ENCODE measurements around the gene PCDHGC5.

PCDHGC5 gene

DNA sequence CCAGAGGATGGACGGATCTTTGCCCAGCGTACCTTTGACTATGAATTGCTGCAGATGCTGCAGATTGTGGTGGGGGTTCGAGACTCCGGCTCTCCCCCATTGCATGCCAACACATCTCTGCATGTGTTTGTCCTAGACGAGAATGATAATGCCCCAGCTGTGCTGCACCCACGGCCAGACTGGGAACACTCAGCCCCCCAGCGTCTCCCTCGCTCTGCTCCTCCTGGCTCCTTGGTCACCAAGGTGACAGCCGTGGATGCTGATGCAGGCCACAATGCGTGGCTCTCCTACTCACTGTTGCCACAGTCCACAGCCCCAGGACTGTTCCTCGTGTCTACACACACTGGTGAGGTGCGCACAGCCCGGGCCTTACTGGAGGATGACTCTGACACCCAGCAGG lies 1.9 kb downstream of the PCDHGC5 start:
- DNase-seq (ENCODE audit: low read depth in 2 of 2): no peak

DNA sequence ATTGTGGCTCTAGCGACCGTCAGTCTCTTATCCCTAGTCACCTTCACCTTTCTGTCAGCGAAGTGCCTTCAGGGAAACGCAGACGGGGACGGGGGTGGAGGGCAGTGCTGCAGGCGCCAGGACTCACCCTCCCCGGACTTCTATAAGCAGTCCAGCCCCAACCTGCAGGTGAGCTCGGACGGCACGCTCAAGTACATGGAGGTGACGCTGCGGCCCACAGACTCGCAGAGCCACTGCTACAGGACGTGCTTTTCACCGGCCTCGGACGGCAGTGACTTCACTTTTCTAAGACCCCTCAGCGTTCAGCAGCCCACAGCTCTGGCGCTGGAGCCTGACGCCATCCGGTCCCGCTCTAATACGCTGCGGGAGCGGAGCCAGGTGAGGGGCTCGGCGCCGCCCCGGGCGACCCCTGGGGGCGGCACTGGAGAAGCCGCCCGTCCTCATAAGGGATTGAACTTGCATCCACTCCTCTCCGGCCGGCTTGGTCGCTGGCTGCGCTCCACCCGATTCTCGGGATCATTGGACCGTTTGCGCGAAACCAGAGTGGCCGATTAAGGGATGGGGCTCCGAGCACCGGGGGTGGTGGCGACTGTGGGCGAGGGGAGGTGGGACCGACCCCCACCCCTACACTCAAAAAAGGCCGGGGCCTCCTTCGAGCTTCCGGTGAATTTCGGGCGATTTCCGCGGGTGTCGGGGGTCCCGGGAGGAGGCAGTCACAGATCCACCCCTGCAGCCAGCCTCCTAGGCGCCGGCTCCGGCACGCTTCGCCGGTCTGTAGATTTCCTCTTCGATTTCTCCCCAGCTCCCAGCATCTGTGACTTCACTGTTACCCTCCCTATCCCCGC lies 2.7 kb downstream of the PCDHGC5 start:
- DNase-seq (ENCODE audit: low read depth in 2 of 2): no peak

DNA sequence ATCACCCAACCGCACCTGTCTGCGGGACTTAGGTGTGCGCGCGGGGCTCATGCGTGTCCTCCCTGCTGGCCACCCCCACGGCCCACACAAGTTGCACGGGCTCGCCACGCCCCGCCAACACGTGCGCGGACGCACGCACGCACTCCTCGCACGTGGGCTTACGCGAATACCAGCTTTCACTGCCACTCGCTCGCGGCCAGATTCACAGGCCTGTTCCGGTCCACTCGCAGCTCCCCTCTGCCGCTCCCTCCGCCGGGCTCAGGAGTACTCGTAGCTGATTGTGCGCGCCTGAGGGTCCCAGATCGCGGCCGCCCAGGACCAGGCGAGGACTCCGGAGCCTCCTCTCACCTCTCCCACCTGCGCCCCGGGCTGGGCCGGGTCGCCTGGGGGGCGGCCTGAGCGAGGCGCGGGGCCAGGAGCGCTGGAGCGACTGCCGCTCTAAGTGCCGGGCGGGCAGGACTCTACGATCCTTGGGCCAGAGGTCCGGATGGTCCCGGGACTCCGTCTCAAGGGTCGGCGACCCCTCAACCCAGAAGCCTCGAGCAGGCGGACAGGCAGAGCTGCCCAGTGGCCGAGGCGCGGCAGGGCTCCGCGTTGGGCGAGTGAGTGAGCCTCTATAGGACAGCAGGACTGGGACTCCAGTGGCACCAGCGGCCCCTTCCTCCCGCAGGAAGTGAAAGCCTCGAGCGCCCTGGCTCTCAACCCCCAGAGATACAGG lies 3.4 kb downstream of the PCDHGC5 start:
- DNase-seq (ENCODE audit: low read depth in 2 of 2): no peak

DNA sequence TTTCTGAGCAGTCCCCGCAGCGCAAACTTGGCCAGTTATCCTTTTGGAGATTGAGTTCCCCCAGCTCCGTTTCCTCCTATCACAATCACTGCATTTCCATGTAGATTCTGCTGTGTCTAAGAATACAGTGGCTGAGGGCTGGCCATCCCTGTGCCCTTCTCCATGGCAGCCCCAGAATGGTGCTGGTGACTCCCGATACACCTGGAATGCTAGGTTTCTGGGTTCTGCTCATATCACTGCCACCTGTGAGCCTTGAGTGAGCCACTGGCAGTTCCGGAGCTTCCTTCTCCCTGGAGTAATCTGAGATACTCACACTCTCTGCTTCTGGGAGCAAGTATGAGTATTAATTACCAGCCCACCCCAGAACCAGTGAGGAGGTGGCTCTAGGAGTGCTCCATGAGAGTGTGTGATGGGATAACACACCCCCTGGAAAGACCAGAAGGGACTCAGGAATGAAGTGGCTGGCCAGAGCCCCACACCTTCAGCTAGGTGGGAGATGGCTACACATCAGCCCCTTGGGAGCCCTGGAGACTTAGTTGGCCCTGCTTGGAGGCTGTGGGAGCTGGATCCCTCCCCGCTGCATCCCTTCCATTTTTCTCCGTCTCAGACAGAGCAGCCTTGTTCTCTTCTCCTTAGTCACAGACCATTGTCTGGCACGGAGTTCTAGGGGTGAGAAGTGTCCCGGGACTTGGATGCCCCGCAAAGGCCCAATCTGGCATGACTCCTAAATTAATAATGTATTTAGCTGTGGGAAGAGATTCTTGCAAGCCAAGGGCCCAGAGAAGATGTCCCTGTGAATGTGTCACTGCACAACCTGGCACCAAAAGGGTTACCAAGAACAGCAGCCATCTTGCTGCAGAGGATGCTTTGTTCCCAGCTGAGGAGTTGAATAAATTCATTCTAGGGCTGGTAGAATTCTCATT lies 4.9 kb downstream of the PCDHGC5 start:
- no peak for DNase-seq (ENCODE audit: low read depth in 2 of 2)

DNA sequence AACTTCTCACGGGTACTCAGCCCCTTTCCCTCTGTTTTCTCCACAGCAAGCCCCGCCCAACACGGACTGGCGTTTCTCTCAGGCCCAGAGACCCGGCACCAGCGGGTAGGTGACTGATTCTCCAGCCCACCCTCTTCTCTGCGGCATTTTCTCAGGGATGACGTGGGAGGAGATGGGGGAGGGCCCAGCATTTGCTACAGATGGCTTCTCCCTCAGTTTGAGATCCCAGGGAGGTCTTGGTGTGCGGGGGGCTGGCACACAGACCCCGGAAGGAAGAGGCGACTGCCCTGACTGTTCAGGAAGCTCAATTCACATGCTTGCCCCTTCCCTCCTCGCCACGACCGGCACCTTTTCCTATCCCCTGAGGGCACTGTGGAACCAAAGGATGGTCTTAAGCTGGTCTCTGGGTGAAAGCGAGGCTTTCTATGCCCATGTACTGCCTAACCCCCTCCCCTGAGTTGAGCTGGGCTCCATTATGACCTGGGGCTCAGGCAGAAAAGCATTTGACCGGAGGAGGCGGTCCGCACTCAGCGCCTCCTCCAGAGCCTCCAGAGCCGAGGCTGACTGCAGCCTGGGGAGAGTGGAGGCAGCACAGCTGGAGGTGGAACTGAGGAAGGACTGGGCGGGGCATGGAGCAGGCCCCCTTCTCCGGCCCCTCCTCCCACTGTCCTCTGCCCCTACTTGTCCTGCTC lies 6.0 kb downstream of the PCDHGC5 start:
- DNase-seq (ENCODE audit: low read depth in 2 of 2): no peak

DNA sequence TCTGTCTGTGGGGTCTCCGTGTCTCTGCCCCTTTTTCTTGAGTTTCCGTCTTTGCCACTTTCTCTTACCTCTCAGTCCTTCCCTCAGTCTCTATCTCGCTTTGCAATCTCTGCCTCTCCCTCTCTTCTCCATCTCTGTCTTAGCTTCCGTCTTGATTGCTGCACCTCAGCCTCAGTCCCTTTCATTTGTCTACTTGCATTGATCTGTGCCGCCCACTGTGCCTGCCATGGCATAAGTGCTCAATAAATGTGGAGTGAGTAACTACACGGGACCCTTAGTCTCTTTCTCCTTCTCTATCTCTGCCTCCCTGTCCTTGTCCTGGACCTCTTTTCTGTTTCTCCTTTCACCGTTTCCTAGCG lies 6.6 kb downstream of the PCDHGC5 start:
- DNase-seq (ENCODE audit: low read depth in 2 of 2): no peak

GRCh38 chr5:141496038-141496437 lies 7.2 kb downstream of the PCDHGC5 start:
- no peak for DNase-seq (ENCODE audit: low read depth in 2 of 2)

GRCh38 chr5:141501761-141502160 lies 12.9 kb downstream of the PCDHGC5 start:
- no peak for DNase-seq (ENCODE audit: low read depth in 2 of 2)

DNA sequence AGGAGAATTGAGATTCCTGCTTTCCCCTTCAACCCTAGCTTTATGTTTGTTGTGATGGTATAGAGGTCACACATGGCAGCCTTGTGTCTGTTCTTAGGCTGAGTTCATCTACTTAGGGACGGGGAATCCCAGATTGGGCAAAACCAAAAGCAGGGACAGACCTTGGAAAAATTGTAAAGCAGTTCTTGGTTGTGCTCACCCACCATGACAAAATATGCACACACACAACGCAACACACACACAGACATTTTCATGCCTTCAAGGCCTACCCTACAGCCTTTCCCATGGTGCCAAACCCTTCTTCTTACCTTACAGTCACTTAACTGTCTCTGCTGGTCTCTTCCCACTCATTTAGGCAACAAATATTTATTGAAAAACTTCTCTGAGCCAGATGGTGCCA lies 14.8 kb downstream of the PCDHGC5 start:
- no peak for DNase-seq (ENCODE audit: low read depth in 2 of 2)

- no peak for DNase-seq (ENCODE audit: low read depth in 2 of 2)
These were observed 15.3 kb downstream of the PCDHGC5 start for GRCh38 chr5:141504216-141504615.

GRCh38 chr5:141506381-141507155 lies 17.7 kb downstream of the PCDHGC5 start:
- DNase-seq (ENCODE audit: low read depth in 2 of 2): no peak

GRCh38 chr5:141507387-141508091 lies 18.7 kb downstream of the PCDHGC5 start:
- no peak for DNase-seq (ENCODE audit: low read depth in 2 of 2)

DNA sequence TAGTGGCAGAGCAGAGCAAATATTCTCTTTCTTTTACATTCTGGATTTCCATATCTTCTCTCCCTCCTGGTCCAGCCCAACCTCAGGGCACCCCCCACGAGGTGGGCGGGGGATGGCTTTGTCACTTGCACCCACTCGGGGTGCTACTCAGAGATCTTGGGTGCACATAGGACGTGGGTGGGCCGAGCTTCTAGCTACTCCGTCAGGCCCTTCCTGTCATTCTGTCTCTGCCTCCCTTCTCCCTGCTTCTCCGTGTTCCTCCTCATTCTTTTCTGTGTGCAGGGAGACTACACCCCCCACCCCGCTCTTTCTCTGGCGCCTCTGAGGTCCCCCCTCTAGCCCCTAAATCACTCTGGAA lies 19.5 kb downstream of the PCDHGC5 start:
- DNase-seq (ENCODE audit: low read depth in 2 of 2): no peak

GRCh38 chr5:141508798-141509611 lies 20.1 kb downstream of the PCDHGC5 start:
- DNase-seq (ENCODE audit: low read depth in 2 of 2): peak in 1 of 2 donors; percentile 24

GRCh38 chr5:141510160-141510559 lies 21.3 kb downstream of the PCDHGC5 start:
- no peak for DNase-seq (ENCODE audit: low read depth in 2 of 2)

DNA sequence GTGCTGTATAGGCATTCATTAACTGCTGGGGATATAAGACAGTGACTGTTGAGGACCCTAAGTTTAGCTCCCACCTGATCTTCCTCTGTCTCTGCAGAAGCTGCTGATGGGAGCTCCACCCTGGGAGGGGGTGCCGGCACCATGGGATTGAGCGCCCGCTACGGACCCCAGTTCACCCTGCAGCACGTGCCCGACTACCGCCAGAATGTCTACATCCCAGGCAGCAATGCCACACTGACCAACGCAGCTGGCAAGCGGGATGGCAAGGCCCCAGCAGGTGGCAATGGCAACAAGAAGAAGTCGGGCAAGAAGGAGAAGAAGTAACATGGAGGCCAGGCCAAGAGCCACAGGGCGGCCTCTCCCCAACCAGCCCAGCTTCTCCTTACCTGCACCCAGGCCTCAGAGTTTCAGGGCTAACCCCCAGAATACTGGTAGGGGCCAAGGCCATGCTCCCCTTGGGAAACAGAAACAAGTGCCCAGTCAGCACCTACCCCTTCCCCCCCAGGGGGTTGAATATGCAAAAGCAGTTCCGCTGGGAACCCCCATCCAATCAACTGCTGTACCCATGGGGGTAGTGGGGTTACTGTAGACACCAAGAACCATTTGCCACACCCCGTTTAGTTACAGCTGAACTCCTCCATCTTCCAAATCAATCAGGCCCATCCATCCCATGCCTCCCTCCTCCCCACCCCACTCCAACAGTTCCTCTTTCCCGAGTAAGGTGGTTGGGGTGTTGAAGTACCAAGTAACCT lies 22.1 kb downstream of the PCDHGC5 start:
- no peak for DNase-seq (ENCODE audit: low read depth in 2 of 2)

DNA sequence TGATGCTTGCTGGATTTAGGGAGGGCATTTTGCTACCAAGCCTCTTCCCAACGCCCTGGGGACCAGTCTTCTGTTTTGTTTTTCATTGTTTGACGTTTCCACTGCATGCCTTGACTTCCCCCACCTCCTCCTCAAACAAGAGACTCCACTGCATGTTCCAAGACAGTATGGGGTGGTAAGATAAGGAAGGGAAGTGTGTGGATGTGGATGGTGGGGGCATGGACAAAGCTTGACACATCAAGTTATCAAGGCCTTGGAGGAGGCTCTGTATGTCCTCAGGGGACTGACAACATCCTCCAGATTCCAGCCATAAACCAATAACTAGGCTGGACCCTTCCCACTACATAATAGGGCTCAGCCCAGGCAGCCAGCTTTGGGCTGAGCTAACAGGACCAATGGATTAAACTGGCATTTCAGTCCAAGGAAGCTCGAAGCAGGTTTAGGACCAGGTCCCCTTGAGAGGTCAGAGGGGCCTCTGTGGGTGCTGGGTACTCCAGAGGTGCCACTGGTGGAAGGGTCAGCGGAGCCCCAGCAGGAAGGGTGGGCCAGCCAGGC lies 23.0 kb downstream of the PCDHGC5 start:
- DNase-seq (ENCODE audit: low read depth in 2 of 2): no peak

DNA sequence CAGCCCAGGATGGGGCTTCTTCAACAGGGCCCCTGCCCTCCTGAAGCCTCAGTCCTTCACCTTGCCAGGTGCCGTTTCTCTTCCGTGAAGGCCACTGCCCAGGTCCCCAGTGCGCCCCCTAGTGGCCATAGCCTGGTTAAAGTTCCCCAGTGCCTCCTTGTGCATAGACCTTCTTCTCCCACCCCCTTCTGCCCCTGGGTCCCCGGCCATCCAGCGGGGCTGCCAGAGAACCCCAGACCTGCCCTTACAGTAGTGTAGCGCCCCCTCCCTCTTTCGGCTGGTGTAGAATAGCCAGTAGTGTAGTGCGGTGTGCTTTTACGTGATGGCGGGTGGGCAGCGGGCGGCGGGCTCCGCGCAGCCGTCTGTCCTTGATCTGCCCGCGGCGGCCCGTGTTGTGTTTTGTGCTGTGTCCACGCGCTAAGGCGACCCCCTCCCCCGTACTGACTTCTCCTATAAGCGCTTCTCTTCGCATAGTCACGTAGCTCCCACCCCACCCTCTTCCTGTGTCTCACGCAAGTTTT lies 23.6 kb downstream of the PCDHGC5 start:
- peak; percentile 68 to 73 for DNase-seq (ENCODE audit: low read depth in 2 of 2)

Measured in stimulated activated CD8-positive, alpha-beta memory T cell treated with anti-CD3 and anti-CD28 coated beads, Interleukin-15, amount 100 ng/mL, for 48 hours (primary cell).